Skin of body (tissue), 2 donors: ENCODE data around the gene MCTP1. TPM values are rescaled to one million over a fixed set of nuclear protein-coding genes. Genes with fewer than 3 reads are reported as not detected.

Experiments used
- DNase-seq: peaks from one replicate; lab custom pipeline; 2025; lab: John Stamatoyannopoulos, UW
- total RNA-seq: library from RNA; depleted of rRNA; stranded (reverse); fragments of >200 nt; gene quantifications from one replicate; pipeline ENCODE4 v1.2.3, GENCODE V29; 2014

MCTP1 gene
- total RNA-seq, 1 donor from 2014 or later, result 30.8 TPM

DNA sequence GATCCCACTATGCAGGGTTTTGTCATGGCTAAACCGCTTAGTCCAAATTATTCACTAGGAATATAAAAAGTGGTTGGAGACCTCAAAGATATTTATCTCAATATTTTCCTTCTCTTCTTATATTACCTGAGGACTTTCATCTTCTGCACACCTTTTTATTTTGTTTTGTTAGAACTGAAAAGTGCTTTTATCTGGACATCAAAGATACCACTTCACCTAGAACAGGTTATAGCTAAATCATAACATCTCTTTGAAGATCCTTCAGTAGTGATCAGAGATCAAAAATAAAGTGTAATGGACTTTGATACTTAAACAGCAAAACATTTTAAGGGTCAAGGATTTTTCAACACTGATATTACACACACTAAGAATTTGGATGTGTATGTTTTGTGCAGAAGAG is 160.2 kb downstream of the MCTP1 start:
- no peak for DNase-seq

- no peak for DNase-seq
Measured at GRCh38 chr5:95124101-95124500, 160.8 kb downstream of the MCTP1 start.

GRCh38 chr5:95114902-95115301 is 170.0 kb downstream of the MCTP1 start:
- no peak for DNase-seq

DNA sequence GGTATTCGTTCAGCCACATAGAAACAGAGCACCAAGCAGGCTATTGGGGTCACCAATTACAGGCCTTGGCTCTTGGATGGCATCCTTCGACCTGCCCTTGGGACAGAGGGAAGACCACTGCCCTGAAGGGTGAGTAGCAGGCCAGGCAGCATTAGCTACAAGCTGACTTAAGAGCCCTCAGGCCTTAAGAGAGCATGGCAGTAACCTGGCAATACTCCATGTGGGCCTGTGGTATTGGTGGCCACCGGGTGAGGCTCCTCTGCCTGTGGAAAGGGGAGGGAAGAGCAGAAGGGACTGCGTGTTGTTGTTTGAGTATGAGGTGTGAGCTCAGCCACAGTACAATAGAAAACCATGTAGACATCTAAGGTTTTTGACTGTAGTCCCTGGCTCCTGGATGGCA is 170.6 kb downstream of the MCTP1 start:
- DNase-seq, result no peak

GRCh38 chr5:95113489-95113888 is 171.4 kb downstream of the MCTP1 start:
- no peak for DNase-seq

DNA sequence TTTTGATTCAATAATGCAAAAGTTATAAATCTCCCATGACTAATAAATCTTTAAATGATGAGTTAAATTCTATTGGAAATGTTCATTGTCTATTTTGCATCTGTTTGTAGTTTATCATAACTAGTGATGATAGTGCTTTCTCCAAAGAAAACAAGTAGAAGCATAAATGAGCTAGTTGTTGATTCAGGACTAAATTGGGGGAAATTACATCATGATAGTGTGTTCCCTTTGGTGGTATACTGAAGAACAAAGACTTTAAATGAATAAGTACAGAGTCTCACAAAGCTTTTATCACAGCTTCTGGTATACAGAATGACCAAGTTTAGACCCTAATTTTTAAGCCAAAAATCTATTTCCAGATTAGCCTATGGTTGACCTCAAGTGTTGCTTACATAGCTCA is 173.8 kb downstream of the MCTP1 start:
- DNase-seq, result no peak

- DNase-seq, result no peak
Measured at GRCh38 chr5:95110118-95110517, 174.8 kb downstream of the MCTP1 start.

GRCh38 chr5:95107138-95107537 is 177.8 kb downstream of the MCTP1 start:
- no peak for DNase-seq

GRCh38 chr5:95105638-95106037 is 179.3 kb downstream of the MCTP1 start:
- DNase-seq, result no peak

DNA sequence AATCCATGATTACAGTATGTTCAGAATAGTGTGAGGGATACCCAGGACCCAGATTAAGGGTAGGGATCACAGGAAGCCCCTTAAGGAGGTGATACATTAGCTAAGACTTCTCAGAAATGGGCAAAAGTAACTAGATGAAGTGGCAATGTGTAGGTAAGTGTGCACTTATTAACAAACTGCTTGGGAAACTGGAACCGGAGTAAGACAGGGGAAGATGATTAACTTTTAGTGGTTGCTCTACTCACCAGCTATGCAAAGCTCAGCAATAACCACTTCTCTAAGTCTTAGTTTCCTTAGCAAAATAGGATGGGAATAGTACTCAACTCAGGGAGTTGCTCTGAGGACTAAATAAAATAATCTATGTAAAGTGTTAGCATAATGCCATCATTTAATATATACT is 182.2 kb downstream of the MCTP1 start:
- DNase-seq, result no peak

DNA sequence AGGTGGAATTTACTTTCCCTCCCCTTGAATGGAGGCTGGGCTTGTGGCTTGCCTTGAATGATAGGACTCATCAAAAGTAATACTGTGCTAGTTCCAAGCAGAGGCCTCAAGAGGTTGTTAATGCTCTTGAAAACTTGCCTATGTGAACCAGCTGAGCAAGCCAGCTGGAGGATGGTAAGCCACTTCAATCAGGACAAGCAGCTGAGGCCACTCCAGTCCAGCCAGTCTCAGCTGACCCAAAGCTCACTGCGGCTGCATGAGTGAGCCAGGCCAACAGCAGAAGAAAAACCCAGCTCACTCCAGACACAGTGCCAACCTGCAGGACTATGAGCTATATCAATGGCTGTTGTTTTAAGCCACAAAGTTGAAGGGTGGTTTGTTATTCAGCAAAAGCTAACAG is 182.8 kb downstream of the MCTP1 start:
- DNase-seq, result no peak

GRCh38 chr5:95100551-95100950 is 184.3 kb downstream of the MCTP1 start:
- no peak for DNase-seq

GRCh38 chr5:95098012-95098411 is 186.9 kb downstream of the MCTP1 start:
- DNase-seq, result no peak

GRCh38 chr5:95093211-95093610 is 191.7 kb downstream of the MCTP1 start:
- no peak for DNase-seq

- DNase-seq, result no peak
Measured at GRCh38 chr5:95090774-95091173, 194.1 kb downstream of the MCTP1 start.

DNA sequence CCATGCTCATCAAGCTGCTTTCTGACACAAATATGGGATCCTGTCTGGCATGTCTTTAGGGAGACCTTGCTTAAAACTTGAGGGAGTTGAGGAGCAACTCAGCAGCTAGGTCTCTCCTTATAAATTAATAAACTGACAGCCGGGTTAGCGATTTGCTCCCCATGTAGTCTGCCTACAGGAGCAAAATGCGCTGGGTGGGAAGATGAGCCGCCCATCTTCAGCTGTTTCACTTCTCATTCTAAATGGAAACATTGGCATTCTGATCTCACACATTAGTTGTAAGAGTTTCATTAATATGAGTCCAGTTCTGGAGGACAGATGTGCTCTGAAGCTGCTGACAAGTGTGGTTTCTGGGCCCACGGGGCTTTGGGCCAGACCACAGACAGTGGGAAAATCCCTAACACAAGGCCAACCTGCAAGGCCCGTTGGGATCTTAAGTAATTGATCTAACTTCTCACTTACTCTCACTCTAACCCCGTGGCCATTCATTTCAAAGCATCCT is 197.0 kb downstream of the MCTP1 start:
- peak; percentile 70 for DNase-seq

- peak; percentile 17 for DNase-seq
Measured at GRCh38 chr5:95086927-95087815, 197.7 kb downstream of the MCTP1 start.

GRCh38 chr5:95084757-95085156 is 200.1 kb downstream of the MCTP1 start:
- DNase-seq, result no peak

DNA sequence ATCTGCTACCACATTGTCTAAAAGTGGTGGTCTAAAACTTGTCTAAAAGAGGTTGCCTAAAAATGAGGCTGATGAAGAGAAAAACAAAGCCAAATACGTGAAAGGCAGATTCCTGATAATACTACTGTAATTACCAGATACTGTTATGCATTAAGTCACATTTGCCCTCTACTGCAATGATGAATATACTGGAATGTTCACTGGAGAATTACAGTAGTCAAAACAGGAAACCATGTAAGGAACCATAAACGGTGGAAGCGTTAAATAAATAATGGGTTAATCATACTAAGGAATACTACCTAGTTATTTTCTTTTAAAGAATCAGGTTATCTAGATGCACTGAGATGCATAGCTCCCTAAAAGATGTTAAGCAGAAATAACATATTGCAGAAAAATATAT is 201.3 kb downstream of the MCTP1 start:
- no peak for DNase-seq

DNA sequence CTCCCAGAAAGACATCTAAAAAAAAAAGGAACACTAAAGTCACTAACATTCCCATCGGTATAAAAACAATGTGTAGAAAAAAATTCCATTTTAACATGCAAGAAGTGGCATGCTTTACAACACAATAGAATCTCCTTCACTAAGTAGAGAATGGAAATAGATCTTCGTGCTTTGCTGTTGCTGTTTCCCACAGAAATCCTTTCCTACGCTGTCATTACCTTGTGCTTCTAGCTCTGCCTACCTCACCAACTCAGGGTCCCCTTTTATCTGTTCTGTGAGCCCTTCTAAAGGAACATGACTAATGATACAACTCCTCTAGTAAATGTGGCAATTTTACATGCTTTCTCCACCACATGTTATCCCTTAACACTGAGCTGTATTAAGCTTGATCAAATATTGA is 202.9 kb downstream of the MCTP1 start:
- DNase-seq, result peak; percentile 38

GRCh38 chr5:95081500-95081960 is 203.4 kb downstream of the MCTP1 start:
- DNase-seq, result peak; percentile 11

DNA sequence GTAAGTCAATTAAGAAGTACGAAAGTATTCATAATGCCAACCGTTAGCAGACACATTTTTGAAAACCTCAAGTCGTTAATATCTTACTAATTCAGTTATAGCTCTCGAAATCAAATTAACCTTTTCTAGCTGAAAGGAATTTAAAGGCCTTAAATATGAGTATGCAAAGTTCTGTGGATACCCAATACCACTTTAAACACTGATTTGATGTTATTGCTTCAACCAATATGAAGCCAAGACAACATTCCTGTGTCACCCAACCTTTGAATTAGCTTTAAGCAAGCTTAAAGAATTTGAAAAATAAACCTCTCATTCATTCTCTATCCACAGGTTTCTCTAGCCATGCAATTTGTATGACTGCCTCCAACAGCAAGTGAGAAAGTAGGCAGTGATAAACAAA is 204.5 kb downstream of the MCTP1 start:
- no peak for DNase-seq

- DNase-seq, result no peak
Measured at GRCh38 chr5:95080030-95080429, 204.9 kb downstream of the MCTP1 start.
